GM23248 (cell line): Measurements from ENCODE around the gene KMT2B.

Experiments
- EZH2 ChIP-seq: fragments of 200-600 bp; sonication (generic); IDR thresholded peaks from 2 replicates; pipeline ENCODE4 v1.6.1; 2018; ENCODE audit warnings: antibody characterized with exemption, mild to moderate bottlenecking; ENCODE audit not compliant: insufficient read depth, poor library complexity, severe bottlenecking
- EZH2phosphoT487 ChIP-seq: fragments of 200-600 bp; sonication (generic); IDR thresholded peaks from 2 replicates; pipeline ENCODE4 v1.6.1; 2018; ENCODE audit warnings: antibody characterized with exemption, moderate library complexity, mild to moderate bottlenecking, low read depth; ENCODE audit not compliant: insufficient read depth

- TF ChIP-seq EZH2: no peak
- no peak for TF ChIP-seq EZH2phosphoT487
Measured at GRCh38 chr19:35736913-35737886, 19.4 kb downstream of the KMT2B start.
